CD4-positive, CD25-positive, alpha-beta regulatory T cell (primary cell): ENCODE data around the gene SIPA1L3. TPM values are rescaled to one million over a fixed set of nuclear protein-coding genes. Genes with fewer than 3 reads are reported as not detected.

Experiments used
- ATAC-seq, 2 donors: fragments of 150-1000 bp; cut with Tn5 transposase; one replicate each; pipeline ENCODE4 v1.10.0; 2021; ENCODE audit warnings: low read depth in 2 of 2, moderate number of reproducible peaks in 2 of 2, moderate library complexity in 1 of 2
- DNase-seq, 3 donors: peaks; one replicate each; pipeline versions ENCODE4 v3.0.0 to v3.0.0-alpha.2; 2012 to 2022; ENCODE audit warnings: mixed read lengths in 1 of 3
- H3K27ac ChIP-seq: one replicate; pipeline ENCODE4 v1.7.0; 2013; ENCODE audit warnings: mild to moderate bottlenecking, low read length; ENCODE audit not compliant: insufficient read depth, poor library complexity, severe bottlenecking
- H3K27me3 ChIP-seq: one replicate; pipeline ENCODE4 v1.7.0; 2013; ENCODE audit warnings: low read length; ENCODE audit not compliant: control insufficient read depth, insufficient read depth
- H3K36me3 ChIP-seq: one replicate; pipeline ENCODE4 v1.7.0; 2013; ENCODE audit warnings: mild to moderate bottlenecking, low read length, moderate library complexity; ENCODE audit not compliant: control insufficient read depth, insufficient read depth
- H3K4me1 ChIP-seq: 2 replicates; pipeline ENCODE4 v1.7.0; 2013; ENCODE audit warnings: mild to moderate bottlenecking, low read length; ENCODE audit not compliant: insufficient read depth, control insufficient read depth, poor library complexity, severe bottlenecking
- H3K4me3 ChIP-seq: one replicate; pipeline ENCODE4 v1.7.0; 2013; ENCODE audit warnings: low read depth, mild to moderate bottlenecking, low read length, moderate library complexity
- H3K9me3 ChIP-seq, 2 experiments: 1 replicate in 1 of 2; 2 replicates in 1 of 2; pipeline ENCODE4 v1.7.0; 2013; ENCODE audit warnings: low read length in 2 of 2, mild to moderate bottlenecking in 1 of 2, moderate library complexity in 1 of 2; ENCODE audit not compliant: control insufficient read depth in 2 of 2
- H3K27ac Mint-ChIP-seq, 3 donors: one replicate each; pipeline ENCODE4 v1.8.0; 2020 to 2022; ENCODE audit warnings: mild to moderate bottlenecking in 3 of 3, mixed read lengths in 3 of 3, moderate library complexity in 2 of 3
- H3K27me3 Mint-ChIP-seq: one replicate; pipeline ENCODE4 v1.8.0; 2022; ENCODE audit warnings: mild to moderate bottlenecking, mixed read lengths
- H3K36me3 Mint-ChIP-seq: one replicate; pipeline ENCODE4 v1.8.0; 2020; ENCODE audit warnings: mixed read lengths
- H3K4me1 Mint-ChIP-seq, 4 donors: one replicate each; pipeline ENCODE4 v1.8.0; 2020 to 2022; ENCODE audit warnings: mixed read lengths in 4 of 4, mild to moderate bottlenecking in 1 of 4
- H3K4me3 Mint-ChIP-seq, 4 donors: one replicate each; pipeline ENCODE4 v1.8.0; 2020 to 2022; ENCODE audit warnings: mild to moderate bottlenecking in 4 of 4, mixed read lengths in 4 of 4, moderate library complexity in 3 of 4
- H3K9me3 Mint-ChIP-seq, 7 donors: one replicate each; pipeline ENCODE4 v1.8.0; 2020 to 2022; ENCODE audit warnings: mixed read lengths in 7 of 7, mild to moderate bottlenecking in 3 of 7, moderate library complexity in 2 of 7
- polyA plus RNA-seq, 4 donors: library from polyadenylated mRNA; unstranded; fragments of 300-500 nt; fragmentation: Illumina TruSeq; gene quantifications; one replicate each; pipeline ENCODE4 v1.2.3, GENCODE V29; 2021
- total RNA-seq: library from RNA; stranded (reverse); gene quantifications from one replicate; pipeline ENCODE4 v1.2.3, GENCODE V29; 2022

Gene SIPA1L3
- total and polyA plus RNA-seq, 5 donors from 2014 or later = 0.41 to 27.6 (median 1.7) TPM

DNA sequence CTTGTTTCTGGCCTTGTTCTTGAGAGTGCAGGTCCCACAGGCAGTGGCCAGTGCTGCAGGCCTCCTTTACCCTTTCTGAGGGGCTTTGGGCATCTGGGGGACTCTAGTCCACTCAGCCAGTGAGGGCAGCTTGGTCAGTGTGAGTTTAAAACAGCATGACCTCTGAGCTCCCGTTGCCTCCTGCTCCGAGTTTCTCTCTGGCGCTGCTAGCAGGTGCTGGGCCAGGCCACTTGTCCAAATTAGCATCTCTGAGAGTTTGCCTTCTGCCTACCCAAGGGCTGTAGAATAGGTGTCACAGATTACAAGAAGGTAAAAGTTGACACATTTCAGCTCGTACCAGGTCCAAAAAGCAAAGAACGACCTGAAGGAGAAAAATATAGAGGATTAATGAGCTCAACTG is 105.9 kb downstream of the SIPA1L3 start:
- no peak overlapping the region for H3K4me3 ChIP-seq
- H3K4me1 ChIP-seq = no peaks in the 10 kb centered on the region
- Mint-ChIP-seq H3K27me3 (no peaks in the 10 kb centered on the region), H3K4me1 (peaks cover 0 to 16% (median 11%) of the 10 kb centered on the region in 4 donors), H3K36me3 (peaks cover 9% of the 10 kb centered on the region), H3K27ac (peak overlapping the region in 2 of 3 donors; percentile 31 to 77), H3K9me3 (no peaks in the 10 kb centered on the region), H3K4me3 (no peak overlapping the region)
- no peaks in the 10 kb centered on the region for H3K9me3 ChIP-seq
- H3K27ac ChIP-seq = no peak overlapping the region
- no peak for ATAC-seq
- DNase-seq = no peak
- no peaks in the 10 kb centered on the region for H3K27me3 ChIP-seq
- no peaks in the 10 kb centered on the region for H3K36me3 ChIP-seq

DNA sequence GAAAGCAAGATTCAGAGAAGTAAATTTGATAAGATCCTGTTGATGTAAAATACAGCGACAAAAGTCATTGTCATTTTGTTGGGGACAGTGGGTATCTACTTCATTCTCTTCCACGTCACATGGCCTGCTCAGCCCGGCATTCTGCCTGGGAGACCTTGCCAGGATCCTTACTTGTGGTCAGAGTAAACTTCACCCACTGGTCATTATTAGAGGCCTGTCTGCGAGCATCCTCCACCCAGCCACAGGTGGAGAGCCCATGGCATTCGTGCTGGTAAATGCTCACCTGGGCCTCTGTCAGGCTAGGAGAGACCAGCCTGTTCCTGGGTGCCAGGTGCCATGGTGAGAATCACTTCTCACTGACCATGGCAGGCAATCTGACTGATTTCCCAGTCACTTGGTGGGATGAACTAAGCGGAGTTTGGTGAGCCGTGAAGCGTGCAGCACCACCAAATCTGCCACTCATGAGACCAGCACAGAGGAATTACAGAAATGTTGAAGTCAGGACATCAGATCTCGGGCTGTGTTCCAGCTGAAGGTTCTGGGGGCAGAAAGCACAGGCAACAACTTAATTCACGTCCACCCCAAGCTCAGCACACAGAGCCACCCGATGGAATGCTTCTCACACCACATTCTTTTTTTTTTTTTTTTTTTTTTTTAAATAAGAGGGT is 107.0 kb downstream of the SIPA1L3 start:
- no peaks in the 10 kb centered on the region for H3K27me3 Mint-ChIP-seq
- H3K9me3 ChIP-seq = no peaks in the 10 kb centered on the region
- H3K4me1 ChIP-seq = no peaks in the 10 kb centered on the region
- no peak overlapping the region for H3K27ac ChIP-seq
- DNase-seq (no peak), ATAC-seq (no peak)
- no peaks in the 10 kb centered on the region for H3K27me3 ChIP-seq
- peaks cover 9% of the 10 kb centered on the region for H3K36me3 Mint-ChIP-seq
- no peak overlapping the region for H3K4me3 Mint-ChIP-seq
- H3K9me3 Mint-ChIP-seq = no peaks in the 10 kb centered on the region
- no peak overlapping the region for H3K4me3 ChIP-seq
- H3K36me3 ChIP-seq = no peaks in the 10 kb centered on the region
- H3K27ac Mint-ChIP-seq = peak overlapping the region in 1 of 3 donors; percentile 31
- H3K4me1 Mint-ChIP-seq = peaks cover 0 to 16% (median 11%) of the 10 kb centered on the region in 4 donors

DNA sequence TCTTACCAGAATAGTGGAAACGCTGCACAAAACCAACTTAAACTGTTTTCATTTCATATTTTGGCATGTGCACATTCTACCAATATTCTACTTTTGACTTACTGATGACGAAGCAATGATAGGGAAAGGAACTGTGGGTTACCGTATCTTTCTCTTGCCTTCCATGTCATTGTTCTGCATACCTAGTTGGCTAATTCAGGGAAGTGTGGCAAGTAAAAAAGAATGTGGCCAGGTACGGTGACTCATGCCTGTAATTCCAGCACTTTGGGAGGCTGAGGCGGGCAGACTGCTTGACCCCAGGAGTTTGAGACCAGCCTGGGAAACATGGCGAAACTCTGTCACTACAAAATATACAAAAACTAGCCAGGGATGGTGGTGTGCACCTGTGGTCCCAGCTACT is 108.2 kb downstream of the SIPA1L3 start:
- ATAC-seq (no peak), DNase-seq (no peak)
- Mint-ChIP-seq H3K9me3 (no peaks in the 10 kb centered on the region), H3K36me3 (peaks cover 9% of the 10 kb centered on the region), H3K4me1 (peaks cover 0 to 8% (median 3%) of the 10 kb centered on the region in 4 donors), H3K4me3 (no peak overlapping the region), H3K27ac (no peak overlapping the region), H3K27me3 (no peaks in the 10 kb centered on the region)
- Histone ChIP-seq H3K4me3 (no peak overlapping the region), H3K27ac (no peak overlapping the region), H3K4me1 (no peaks in the 10 kb centered on the region), H3K9me3 (no peaks in the 10 kb centered on the region), H3K36me3 (no peaks in the 10 kb centered on the region), H3K27me3 (no peaks in the 10 kb centered on the region)

- no peak overlapping the region for H3K27ac Mint-ChIP-seq
- H3K4me1 ChIP-seq = no peaks in the 10 kb centered on the region
- no peaks in the 10 kb centered on the region for H3K9me3 Mint-ChIP-seq
Observed at GRCh38 chr19:38015761-38016160, 108.8 kb downstream of the SIPA1L3 start.

DNA sequence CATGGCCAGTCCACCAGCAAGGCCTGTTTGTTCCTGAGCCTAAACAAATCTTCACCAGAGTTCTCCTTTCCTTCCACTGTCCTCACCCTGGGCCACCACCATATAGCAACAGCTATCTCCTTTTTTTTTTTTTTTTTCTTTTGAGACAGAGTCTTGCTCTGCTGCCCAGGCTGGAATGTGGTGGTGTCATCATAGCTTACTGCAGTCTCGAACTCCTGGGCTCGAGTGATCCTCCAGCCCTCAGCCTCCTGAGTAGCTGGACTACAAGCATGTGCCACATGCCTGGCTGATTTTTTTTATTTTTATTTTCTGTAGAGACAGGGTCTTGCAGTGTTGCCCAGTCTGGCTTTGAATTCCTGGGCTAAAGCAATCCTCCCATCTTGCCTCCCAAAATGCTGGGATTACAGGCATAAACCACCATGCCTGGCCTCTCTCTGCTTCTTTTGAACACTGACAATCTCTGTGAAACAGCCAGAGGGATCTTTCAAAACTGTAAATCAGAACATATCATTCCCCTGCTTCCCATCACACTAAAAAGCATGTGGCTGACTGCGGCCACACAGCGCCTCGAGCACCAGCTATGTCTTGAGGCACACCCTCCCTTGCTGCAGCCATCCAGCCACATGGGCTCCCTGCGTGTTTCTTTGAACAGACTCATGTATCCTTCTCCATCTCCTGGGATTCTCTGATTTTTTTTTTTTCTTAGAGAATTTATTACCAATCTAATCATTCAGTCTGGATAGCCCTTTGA is 110.6 kb downstream of the SIPA1L3 start:
- Mint-ChIP-seq H3K27me3 (no peaks in the 10 kb centered on the region), H3K4me3 (no peak overlapping the region), H3K4me1 (peaks cover 0 to 5% (median 2%) of the 10 kb centered on the region in 4 donors), H3K36me3 (peaks cover 4% of the 10 kb centered on the region), H3K27ac (peak overlapping the region in 1 of 3 donors; percentile 53), H3K9me3 (no peaks in the 10 kb centered on the region)
- ATAC-seq (no peak), DNase-seq (no peak)
- Histone ChIP-seq H3K9me3 (no peaks in the 10 kb centered on the region), H3K4me3 (no peak overlapping the region), H3K27ac (no peak overlapping the region), H3K27me3 (no peaks in the 10 kb centered on the region), H3K36me3 (no peaks in the 10 kb centered on the region), H3K4me1 (no peaks in the 10 kb centered on the region)

More at GRCh38 chr19:38015761-38016160, 108.8 kb downstream of the SIPA1L3 start:
- Histone ChIP-seq H3K27ac (no peak overlapping the region), H3K27me3 (no peaks in the 10 kb centered on the region), H3K9me3 (no peaks in the 10 kb centered on the region), H3K4me3 (no peak overlapping the region), H3K36me3 (no peaks in the 10 kb centered on the region)
- H3K4me1 Mint-ChIP-seq = peaks cover 0 to 8% (median 3%) of the 10 kb centered on the region in 4 donors
- no peak for DNase-seq
- no peak overlapping the region for H3K4me3 Mint-ChIP-seq
- H3K36me3 Mint-ChIP-seq = peaks cover 9% of the 10 kb centered on the region
- H3K27me3 Mint-ChIP-seq = no peaks in the 10 kb centered on the region
- ATAC-seq = no peak

GRCh38 chr19:38018694-38019395 is 111.8 kb downstream of the SIPA1L3 start:
- no peak overlapping the region for H3K27ac ChIP-seq
- H3K4me1 ChIP-seq = no peaks in the 10 kb centered on the region
- Mint-ChIP-seq H3K36me3 (peaks cover 4% of the 10 kb centered on the region), H3K27ac (no peak overlapping the region), H3K4me3 (no peak overlapping the region), H3K4me1 (peaks cover 0 to 5% (median 0%) of the 10 kb centered on the region in 4 donors), H3K27me3 (no peaks in the 10 kb centered on the region), H3K9me3 (no peaks in the 10 kb centered on the region)
- no peaks in the 10 kb centered on the region for H3K9me3 ChIP-seq
- no peak for DNase-seq
- no peak overlapping the region for H3K4me3 ChIP-seq
- no peaks in the 10 kb centered on the region for H3K27me3 ChIP-seq
- H3K36me3 ChIP-seq = no peaks in the 10 kb centered on the region
- no peak for ATAC-seq

DNA sequence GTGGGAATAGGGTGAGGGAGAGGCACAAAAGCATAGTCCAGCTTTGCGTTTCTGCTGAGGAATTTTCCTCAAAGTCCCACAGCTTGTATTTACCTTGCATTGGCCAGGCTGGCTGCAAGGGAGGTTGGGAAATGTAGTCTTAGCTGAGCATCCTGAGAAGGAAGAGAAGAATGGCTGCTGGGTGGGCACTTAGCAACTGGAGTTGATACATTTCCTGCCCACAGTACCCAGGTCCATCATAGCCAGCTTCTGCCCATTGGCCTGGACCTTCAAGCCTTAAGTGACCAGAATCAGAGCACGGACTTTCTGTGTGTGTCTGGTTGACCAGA is 112.4 kb downstream of the SIPA1L3 start:
- no peaks in the 10 kb centered on the region for H3K36me3 ChIP-seq
- H3K4me1 ChIP-seq = no peaks in the 10 kb centered on the region
- H3K27ac ChIP-seq = no peak overlapping the region
- Mint-ChIP-seq H3K36me3 (peaks cover 4% of the 10 kb centered on the region), H3K9me3 (no peaks in the 10 kb centered on the region), H3K27ac (no peak overlapping the region), H3K27me3 (no peaks in the 10 kb centered on the region), H3K4me3 (no peak overlapping the region), H3K4me1 (peaks cover 0 to 5% (median 0%) of the 10 kb centered on the region in 4 donors)
- ATAC-seq = no peak
- H3K27me3 ChIP-seq = no peaks in the 10 kb centered on the region
- no peak overlapping the region for H3K4me3 ChIP-seq
- no peaks in the 10 kb centered on the region for H3K9me3 ChIP-seq
- DNase-seq = no peak
